WTC11 (cell line): ENCODE measurements around the gene GJD3. TPM values are rescaled to one million over a fixed set of nuclear protein-coding genes. Genes with fewer than 3 reads are reported as not detected.

Experiments
- ATAC-seq: fragments of 200-7000 bp; cut with Tn5 transposase; 2 replicates; pipeline ENCODE4 v1.10.0; 2021; ENCODE audit warnings: mild to moderate bottlenecking, moderate library complexity
- CTCF ChIA-PET: fragments of 300-600 bp; sonication (Branson Sonifier 250); formaldehyde crosslinking; loops from one replicate; lab custom pipeline; 2021; ENCODE audit warnings: antibody characterized with exemption; lab: Charles Lee
- POLR2A ChIA-PET: fragments of 350-600 bp; sonication (Branson Sonifier 250); formaldehyde crosslinking; loops from one replicate; lab custom pipeline; 2021; ENCODE audit warnings: antibody characterized with exemption; lab: Charles Lee
- DNase-seq: peaks from one replicate; pipeline ENCODE4 v3.0.0; 2021; ENCODE audit warnings: low spot score
- H3K27ac Mint-ChIP-seq: 2 replicates; pipeline ENCODE4 v1.8.0; 2021; ENCODE audit warnings: mixed read lengths
- H3K27me3 Mint-ChIP-seq: 2 replicates; pipeline ENCODE4 v1.8.0; 2021; ENCODE audit warnings: low read depth, mild to moderate bottlenecking, moderate library complexity, mixed read lengths
- H3K36me3 Mint-ChIP-seq: 2 replicates; pipeline ENCODE4 v1.8.0; 2021; ENCODE audit warnings: mixed read lengths
- H3K4me1 Mint-ChIP-seq: 2 replicates; pipeline ENCODE4 v1.8.0; 2022; ENCODE audit warnings: mixed read lengths
- H3K4me3 Mint-ChIP-seq: 2 replicates; pipeline ENCODE4 v1.8.0; 2021; ENCODE audit warnings: mild to moderate bottlenecking, moderate library complexity, mixed read lengths
- H3K9me3 Mint-ChIP-seq: 2 replicates; pipeline ENCODE4 v1.8.0; 2021; ENCODE audit warnings: mixed read lengths
- ATF6 ChIP-seq: sonication (generic); formaldehyde crosslinking; IDR thresholded peaks from 2 replicates; pipeline ENCODE4 v1.8.1; 2023; ENCODE audit warnings: mild to moderate bottlenecking, missing genetic modification reagents
- CREB1 ChIP-seq: sonication (generic); formaldehyde crosslinking; IDR thresholded peaks from 2 replicates; pipeline ENCODE4 v1.8.0; 2023; ENCODE audit warnings: mild to moderate bottlenecking, missing genetic modification reagents
- CREM ChIP-seq: sonication (generic); formaldehyde crosslinking; IDR thresholded peaks from 2 replicates; pipeline ENCODE4 v1.8.1; 2022; ENCODE audit warnings: mild to moderate bottlenecking, missing genetic modification reagents, moderate library complexity
- EMX1 ChIP-seq: fragments of 250-450 bp; sonication (Bioruptor Pico); IDR thresholded peaks from 2 replicates; pipeline ENCODE4 v1.8.0; 2021; ENCODE audit warnings: mild to moderate bottlenecking
- ESRRA ChIP-seq: sonication (generic); formaldehyde crosslinking; IDR thresholded peaks from 2 replicates; pipeline ENCODE4 v1.8.1; 2022; ENCODE audit warnings: mild to moderate bottlenecking, missing genetic modification reagents, borderline replicate concordance
- IRF2 ChIP-seq: sonication (generic); formaldehyde crosslinking; IDR thresholded peaks from 2 replicates; pipeline ENCODE4 v1.8.0; 2022; ENCODE audit warnings: low read depth, missing genetic modification reagents, borderline replicate concordance
- MXD4 ChIP-seq: fragments of 250-450 bp; sonication (Bioruptor Pico); IDR thresholded peaks from 2 replicates; pipeline ENCODE4 v1.8.0; 2021; ENCODE audit warnings: mild to moderate bottlenecking, moderate library complexity, borderline replicate concordance
- MYBL2 ChIP-seq: sonication (generic); formaldehyde crosslinking; IDR thresholded peaks from 2 replicates; pipeline ENCODE4 v1.8.1; 2023; ENCODE audit warnings: mild to moderate bottlenecking, moderate library complexity, missing genetic modification reagents
- NR2C2 ChIP-seq: sonication (generic); formaldehyde crosslinking; IDR thresholded peaks from 2 replicates; pipeline ENCODE4 v1.8.0; 2022; ENCODE audit warnings: mild to moderate bottlenecking, missing genetic modification reagents
- SMAD4 ChIP-seq: sonication (generic); formaldehyde crosslinking; IDR thresholded peaks from 2 replicates; pipeline ENCODE4 v1.8.0; 2022; ENCODE audit warnings: mild to moderate bottlenecking, missing genetic modification reagents
- TEAD1 ChIP-seq: sonication (generic); formaldehyde crosslinking; IDR thresholded peaks from 2 replicates; pipeline ENCODE4 v1.8.0; 2022; ENCODE audit warnings: mild to moderate bottlenecking, missing genetic modification reagents
- ZNF232 ChIP-seq: sonication (generic); formaldehyde crosslinking; IDR thresholded peaks from 2 replicates; pipeline ENCODE4 v1.8.0; 2022; ENCODE audit warnings: mild to moderate bottlenecking, missing genetic modification reagents
- ZNF263 ChIP-seq: sonication (generic); formaldehyde crosslinking; IDR thresholded peaks from 2 replicates; pipeline ENCODE4 v1.8.1; 2022; ENCODE audit warnings: low read depth, mild to moderate bottlenecking, moderate library complexity, missing genetic modification reagents
- ZNF416 ChIP-seq: fragments of 250-450 bp; sonication (Bioruptor Pico); IDR thresholded peaks from 2 replicates; pipeline ENCODE4 v1.9.0; 2021; ENCODE audit warnings: mild to moderate bottlenecking, inconsistent platforms
- total RNA-seq: library from RNA; stranded (reverse); gene quantifications from 3 replicates; pipeline ENCODE4 v1.2.3, GENCODE V29; 2021
- TF ChIP-seq, protein P1 (sequence below): sonication (generic); formaldehyde crosslinking; IDR thresholded peaks from 2 replicates; pipeline ENCODE4 v1.8.1; 2022; ENCODE audit warnings: mild to moderate bottlenecking, moderate library complexity, missing genetic modification reagents
- TF ChIP-seq, protein P2 (sequence below): sonication (generic); formaldehyde crosslinking; IDR thresholded peaks from 2 replicates; pipeline ENCODE4 v1.8.0; 2023; ENCODE audit warnings: mild to moderate bottlenecking, missing genetic modification reagents
- TF ChIP-seq, protein P3 (sequence below): fragments of 250-450 bp; sonication (Bioruptor Pico); conservative IDR thresholded peaks from 2 replicates; pipeline ENCODE4 v1.9.0; 2021; ENCODE audit warnings: mild to moderate bottlenecking
- TF ChIP-seq, protein P4 (sequence below): sonication (generic); formaldehyde crosslinking; conservative IDR thresholded peaks from 2 replicates; pipeline ENCODE4 v1.8.1; 2022; ENCODE audit warnings: mild to moderate bottlenecking, missing genetic modification reagents
- TF ChIP-seq, protein P5 (sequence below): sonication (generic); formaldehyde crosslinking; IDR thresholded peaks from 2 replicates; pipeline ENCODE4 v1.8.0; 2023; ENCODE audit warnings: missing genetic modification reagents
- TF ChIP-seq, protein P6 (sequence below): sonication (generic); formaldehyde crosslinking; IDR thresholded peaks from 2 replicates; pipeline ENCODE4 v1.8.1; 2023; ENCODE audit warnings: mild to moderate bottlenecking, missing genetic modification reagents, moderate library complexity

GJD3 gene
- total RNA-seq, 1 experiment from 2014 or later, result 2.3 TPM

DNA sequence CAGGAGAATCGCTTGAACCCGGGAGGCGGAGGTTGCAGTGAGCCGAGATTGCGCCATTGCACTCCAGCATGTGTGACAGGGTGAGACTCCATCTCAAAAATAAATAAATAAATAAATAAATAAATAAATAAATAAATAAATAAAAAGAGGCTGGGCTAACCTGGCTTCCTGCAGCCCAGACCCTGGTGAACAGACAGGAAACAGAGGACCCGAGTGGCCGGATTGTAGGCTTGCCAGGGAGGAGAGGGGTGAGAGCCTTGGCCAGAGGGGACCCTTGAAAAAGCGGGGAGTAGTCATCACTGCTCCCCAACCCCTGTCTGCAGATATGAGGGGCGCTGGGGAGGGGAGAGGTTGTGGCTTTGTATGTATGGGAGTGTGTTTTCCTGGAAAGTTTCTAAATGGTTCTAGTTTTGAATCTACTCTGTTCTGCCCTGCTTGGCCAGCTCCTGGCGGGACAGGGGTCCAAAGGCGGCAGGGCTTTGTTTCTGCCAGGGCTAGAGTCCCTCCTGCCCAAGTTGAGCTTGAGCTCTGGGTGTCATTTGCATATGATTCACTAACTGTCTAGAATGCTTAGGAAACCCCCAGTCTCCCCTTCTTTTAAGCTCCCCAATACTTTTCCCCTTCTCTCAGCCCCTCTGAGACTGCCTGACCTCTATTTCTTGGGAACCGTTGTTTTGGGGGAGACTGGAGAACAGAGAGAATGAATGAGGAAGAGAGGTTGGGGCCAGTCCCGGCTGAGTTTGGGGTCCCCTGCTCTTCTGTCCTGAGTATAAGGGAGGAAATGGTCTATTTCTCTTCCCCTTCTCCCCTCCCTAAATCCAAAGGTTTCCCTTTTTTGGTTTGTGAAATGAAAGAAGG is 39.2 kb downstream of the GJD3 start:
- H3K4me3 Mint-ChIP-seq, result no peak overlapping the region
- POLR2A ChIA-PET, result no interaction called here
- no peaks in the 10 kb centered on the region for H3K36me3 Mint-ChIP-seq
- peaks cover 36% of the 10 kb centered on the region for H3K4me1 Mint-ChIP-seq
- DNase-seq, result no peak
- no peaks in the 10 kb centered on the region for H3K27me3 Mint-ChIP-seq
- H3K9me3 Mint-ChIP-seq, result no peaks in the 10 kb centered on the region
- no peak for TF ChIP-seq ESRRA (CRISPR knock-in tag)
- TF ChIP-seq ATF6 (CRISPR knock-in tag), result no peak
- TF ChIP-seq, protein P1, sequence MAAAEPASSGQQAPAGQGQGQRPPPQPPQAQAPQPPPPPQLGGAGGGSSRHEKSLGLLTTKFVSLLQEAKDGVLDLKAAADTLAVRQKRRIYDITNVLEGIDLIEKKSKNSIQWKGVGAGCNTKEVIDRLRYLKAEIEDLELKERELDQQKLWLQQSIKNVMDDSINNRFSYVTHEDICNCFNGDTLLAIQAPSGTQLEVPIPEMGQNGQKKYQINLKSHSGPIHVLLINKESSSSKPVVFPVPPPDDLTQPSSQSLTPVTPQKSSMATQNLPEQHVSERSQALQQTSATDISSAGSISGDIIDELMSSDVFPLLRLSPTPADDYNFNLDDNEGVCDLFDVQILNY (CRISPR knock-in tag), result no peak
- no peak for TF ChIP-seq ZNF263
- TF ChIP-seq, all 79 proteins: peak for 0
- CTCF ChIA-PET, result interaction anchor here (0.9 to 3.2 kb wide), 4 partner anchors 8 to 29 kb away, joined by 3 to 22 read pairs (median 8); no protein-coding TSS in a partner anchor
- ATAC-seq, result no peak
- H3K27ac Mint-ChIP-seq, result no peak overlapping the region

GRCh38 chr17:40323391-40324381 is 40.9 kb downstream of the GJD3 start:
- peaks cover 48% of the 10 kb centered on the region for H3K4me1 Mint-ChIP-seq
- no peaks in the 10 kb centered on the region for H3K9me3 Mint-ChIP-seq
- no peak overlapping the region for H3K4me3 Mint-ChIP-seq
- DNase-seq (no peak), ATAC-seq (no peak)
- no peaks in the 10 kb centered on the region for H3K36me3 Mint-ChIP-seq
- peaks cover 5% of the 10 kb centered on the region for H3K27me3 Mint-ChIP-seq
- POLR2A ChIA-PET, result no interaction called here
- H3K27ac Mint-ChIP-seq, result no peak overlapping the region
- CTCF ChIA-PET, result interaction anchor here (0.6 to 1.5 kb wide), 4 partner anchors 19 to 121 kb away, joined by 3 read pairs; no protein-coding TSS in a partner anchor
- no peak for TF ChIP-seq SMAD4 (CRISPR knock-in tag)
- no peak for TF ChIP-seq NR2C2 (CRISPR knock-in tag)
- TF ChIP-seq TEAD1 (CRISPR knock-in tag), result no peak
- no peak for TF ChIP-seq EMX1 (CRISPR knock-in tag)
- TF ChIP-seq, protein P2, sequence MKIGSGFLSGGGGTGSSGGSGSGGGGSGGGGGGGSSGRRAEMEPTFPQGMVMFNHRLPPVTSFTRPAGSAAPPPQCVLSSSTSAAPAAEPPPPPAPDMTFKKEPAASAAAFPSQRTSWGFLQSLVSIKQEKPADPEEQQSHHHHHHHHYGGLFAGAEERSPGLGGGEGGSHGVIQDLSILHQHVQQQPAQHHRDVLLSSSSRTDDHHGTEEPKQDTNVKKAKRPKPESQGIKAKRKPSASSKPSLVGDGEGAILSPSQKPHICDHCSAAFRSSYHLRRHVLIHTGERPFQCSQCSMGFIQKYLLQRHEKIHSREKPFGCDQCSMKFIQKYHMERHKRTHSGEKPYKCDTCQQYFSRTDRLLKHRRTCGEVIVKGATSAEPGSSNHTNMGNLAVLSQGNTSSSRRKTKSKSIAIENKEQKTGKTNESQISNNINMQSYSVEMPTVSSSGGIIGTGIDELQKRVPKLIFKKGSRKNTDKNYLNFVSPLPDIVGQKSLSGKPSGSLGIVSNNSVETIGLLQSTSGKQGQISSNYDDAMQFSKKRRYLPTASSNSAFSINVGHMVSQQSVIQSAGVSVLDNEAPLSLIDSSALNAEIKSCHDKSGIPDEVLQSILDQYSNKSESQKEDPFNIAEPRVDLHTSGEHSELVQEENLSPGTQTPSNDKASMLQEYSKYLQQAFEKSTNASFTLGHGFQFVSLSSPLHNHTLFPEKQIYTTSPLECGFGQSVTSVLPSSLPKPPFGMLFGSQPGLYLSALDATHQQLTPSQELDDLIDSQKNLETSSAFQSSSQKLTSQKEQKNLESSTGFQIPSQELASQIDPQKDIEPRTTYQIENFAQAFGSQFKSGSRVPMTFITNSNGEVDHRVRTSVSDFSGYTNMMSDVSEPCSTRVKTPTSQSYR, result no peak
- TF ChIP-seq CREM, result no peak
- TF ChIP-seq MXD4 (CRISPR knock-in tag), result no peak
- TF ChIP-seq, protein P3, sequence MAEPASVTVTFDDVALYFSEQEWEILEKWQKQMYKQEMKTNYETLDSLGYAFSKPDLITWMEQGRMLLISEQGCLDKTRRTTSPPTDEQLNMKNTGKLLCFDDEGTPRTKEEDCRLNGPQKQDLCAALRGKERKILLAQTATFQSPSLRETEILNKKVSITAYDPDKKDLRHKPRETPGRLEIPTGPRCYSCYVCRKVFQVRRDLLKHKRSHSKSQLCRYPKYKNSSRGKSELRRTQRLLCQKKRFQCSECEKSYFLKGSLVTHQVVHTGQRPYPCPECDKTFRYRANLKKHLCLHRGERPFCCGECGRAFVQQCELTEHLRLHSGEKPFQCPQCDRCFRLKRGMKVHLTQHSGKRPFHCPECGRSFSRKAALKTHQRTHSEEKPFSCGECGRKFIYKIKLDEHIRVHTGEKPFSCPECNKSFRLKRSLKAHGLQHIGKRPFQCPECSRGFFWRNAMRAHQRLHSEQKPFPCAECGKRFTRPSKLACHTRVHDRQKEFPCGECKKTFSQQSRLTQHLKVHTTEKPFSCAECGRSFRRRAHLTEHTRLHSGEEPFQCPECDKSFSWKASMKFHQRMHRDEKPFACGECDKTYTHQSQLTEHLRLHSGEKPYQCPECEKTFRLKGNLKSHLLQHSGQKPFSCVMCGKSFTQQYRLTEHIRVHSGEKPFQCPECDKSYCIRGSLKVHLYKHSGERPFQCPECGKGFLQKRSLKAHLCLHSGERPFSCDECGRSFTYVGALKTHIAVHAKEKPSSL (CRISPR knock-in tag), result no peak
- TF ChIP-seq, protein P4, sequence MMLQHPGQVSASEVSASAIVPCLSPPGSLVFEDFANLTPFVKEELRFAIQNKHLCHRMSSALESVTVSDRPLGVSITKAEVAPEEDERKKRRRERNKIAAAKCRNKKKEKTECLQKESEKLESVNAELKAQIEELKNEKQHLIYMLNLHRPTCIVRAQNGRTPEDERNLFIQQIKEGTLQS (CRISPR knock-in tag), result no peak
- no peak for TF ChIP-seq CREB1 (CRISPR knock-in tag)
- no peak for TF ChIP-seq ZNF416
- TF ChIP-seq MYBL2, result no peak
- TF ChIP-seq, protein P5, sequence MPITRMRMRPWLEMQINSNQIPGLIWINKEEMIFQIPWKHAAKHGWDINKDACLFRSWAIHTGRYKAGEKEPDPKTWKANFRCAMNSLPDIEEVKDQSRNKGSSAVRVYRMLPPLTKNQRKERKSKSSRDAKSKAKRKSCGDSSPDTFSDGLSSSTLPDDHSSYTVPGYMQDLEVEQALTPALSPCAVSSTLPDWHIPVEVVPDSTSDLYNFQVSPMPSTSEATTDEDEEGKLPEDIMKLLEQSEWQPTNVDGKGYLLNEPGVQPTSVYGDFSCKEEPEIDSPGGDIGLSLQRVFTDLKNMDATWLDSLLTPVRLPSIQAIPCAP (CRISPR knock-in tag), result no peak
- TF ChIP-seq, protein P6, sequence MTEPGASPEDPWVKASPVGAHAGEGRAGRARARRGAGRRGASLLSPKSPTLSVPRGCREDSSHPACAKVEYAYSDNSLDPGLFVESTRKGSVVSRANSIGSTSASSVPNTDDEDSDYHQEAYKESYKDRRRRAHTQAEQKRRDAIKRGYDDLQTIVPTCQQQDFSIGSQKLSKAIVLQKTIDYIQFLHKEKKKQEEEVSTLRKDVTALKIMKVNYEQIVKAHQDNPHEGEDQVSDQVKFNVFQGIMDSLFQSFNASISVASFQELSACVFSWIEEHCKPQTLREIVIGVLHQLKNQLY, result no peak
- TF ChIP-seq ZNF232 (CRISPR knock-in tag), result no peak
- TF ChIP-seq IRF2 (CRISPR knock-in tag), result no peak
